Cardiac fibroblast (primary cell): Measurements from ENCODE around the gene CLRN1.
A peak's percentile ranks its signal among the peaks of the same experiment; 100 is the strongest.

Experiments
- DNase-seq, 2 donors: peaks; one replicate each; pipeline versions ENCODE4 v3.0.0 to v3.0.0-alpha.2; 2010; ENCODE audit warnings: low read depth in 2 of 2
- H3K4me3 ChIP-seq, 2 donors: replicated peaks in 1 of 2; 1 replicate in 1 of 2; 2 replicates in 1 of 2; pipeline ENCODE4 v1.5.1; 2011; ENCODE audit warnings: low read depth in 2 of 2, low read length in 2 of 2, mild to moderate bottlenecking in 2 of 2, moderate library complexity in 1 of 2
- TF ChIP-seq, protein P1 (sequence below): IDR thresholded peaks from one replicate; pipeline ENCODE4 v1.5.1; 2011; ENCODE audit warnings: low read depth, mild to moderate bottlenecking, low read length, inconsistent platforms

Gene CLRN1

DNA sequence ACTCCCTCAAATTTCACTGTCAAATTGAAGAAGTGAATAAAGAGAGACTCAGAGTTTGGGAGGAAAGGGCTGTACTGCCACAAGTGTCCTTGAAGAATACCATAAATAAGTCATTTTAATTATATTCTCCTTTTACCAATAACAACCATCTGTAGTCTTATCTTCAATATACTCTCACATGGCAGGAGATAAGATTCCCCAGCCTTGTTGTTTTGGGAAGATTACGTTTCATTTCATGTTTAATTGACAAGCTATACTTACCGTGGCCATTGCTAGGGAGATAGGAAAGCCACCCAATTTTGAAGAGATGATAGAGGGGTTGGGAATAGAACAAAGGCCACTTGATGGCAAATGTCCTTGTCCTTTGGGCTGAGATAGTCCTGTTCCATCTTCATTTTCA lies 69.5 kb downstream of the CLRN1 start:
- no peak overlapping the region for H3K4me3 ChIP-seq
- TF ChIP-seq, protein P1, sequence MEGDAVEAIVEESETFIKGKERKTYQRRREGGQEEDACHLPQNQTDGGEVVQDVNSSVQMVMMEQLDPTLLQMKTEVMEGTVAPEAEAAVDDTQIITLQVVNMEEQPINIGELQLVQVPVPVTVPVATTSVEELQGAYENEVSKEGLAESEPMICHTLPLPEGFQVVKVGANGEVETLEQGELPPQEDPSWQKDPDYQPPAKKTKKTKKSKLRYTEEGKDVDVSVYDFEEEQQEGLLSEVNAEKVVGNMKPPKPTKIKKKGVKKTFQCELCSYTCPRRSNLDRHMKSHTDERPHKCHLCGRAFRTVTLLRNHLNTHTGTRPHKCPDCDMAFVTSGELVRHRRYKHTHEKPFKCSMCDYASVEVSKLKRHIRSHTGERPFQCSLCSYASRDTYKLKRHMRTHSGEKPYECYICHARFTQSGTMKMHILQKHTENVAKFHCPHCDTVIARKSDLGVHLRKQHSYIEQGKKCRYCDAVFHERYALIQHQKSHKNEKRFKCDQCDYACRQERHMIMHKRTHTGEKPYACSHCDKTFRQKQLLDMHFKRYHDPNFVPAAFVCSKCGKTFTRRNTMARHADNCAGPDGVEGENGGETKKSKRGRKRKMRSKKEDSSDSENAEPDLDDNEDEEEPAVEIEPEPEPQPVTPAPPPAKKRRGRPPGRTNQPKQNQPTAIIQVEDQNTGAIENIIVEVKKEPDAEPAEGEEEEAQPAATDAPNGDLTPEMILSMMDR, result no peak
- DNase-seq, result no peak

DNA sequence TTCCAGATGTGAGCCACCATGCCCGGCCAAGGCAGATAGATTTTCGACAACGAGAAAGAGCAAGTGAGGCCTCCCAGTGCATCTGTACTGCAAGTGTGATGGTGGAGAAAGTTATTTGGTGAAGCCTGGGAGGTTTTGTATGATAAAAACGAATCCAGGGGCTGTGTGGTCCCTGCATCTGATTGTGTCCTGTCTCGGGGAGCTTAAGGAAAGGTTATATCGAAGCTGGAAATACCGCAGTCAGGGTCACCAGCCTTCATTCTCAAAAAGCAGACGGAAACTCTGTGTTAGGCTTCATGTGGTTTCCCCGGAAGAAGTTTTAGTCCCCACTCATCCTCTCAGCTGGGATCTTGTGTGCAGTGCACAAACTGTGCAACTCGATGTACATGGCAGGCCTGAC lies 70.7 kb downstream of the CLRN1 start:
- TF ChIP-seq, protein P1, result no peak
- no peak for DNase-seq
- H3K4me3 ChIP-seq, result no peak overlapping the region

DNA sequence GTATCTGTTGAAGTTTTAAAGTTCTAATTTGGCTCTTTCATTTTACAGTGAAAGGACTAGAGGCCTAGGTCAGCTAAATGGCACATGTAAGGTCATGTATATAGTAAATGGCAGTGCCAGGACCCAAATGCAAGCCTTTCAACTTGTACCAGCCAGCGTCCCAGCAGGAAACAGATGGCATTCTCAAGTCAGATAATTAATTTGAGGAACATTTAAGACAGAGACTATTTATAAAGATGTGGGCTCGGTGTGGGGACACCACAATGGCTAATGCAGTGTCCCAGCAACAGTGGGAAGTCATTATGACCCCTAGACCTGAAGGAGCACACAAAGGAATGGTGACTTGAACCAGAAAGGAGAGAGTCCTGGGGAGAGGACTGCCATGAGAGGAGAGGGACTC lies 73.4 kb downstream of the CLRN1 start:
- no peak overlapping the region for H3K4me3 ChIP-seq
- DNase-seq, result no peak
- TF ChIP-seq, protein P1, result no peak

DNA sequence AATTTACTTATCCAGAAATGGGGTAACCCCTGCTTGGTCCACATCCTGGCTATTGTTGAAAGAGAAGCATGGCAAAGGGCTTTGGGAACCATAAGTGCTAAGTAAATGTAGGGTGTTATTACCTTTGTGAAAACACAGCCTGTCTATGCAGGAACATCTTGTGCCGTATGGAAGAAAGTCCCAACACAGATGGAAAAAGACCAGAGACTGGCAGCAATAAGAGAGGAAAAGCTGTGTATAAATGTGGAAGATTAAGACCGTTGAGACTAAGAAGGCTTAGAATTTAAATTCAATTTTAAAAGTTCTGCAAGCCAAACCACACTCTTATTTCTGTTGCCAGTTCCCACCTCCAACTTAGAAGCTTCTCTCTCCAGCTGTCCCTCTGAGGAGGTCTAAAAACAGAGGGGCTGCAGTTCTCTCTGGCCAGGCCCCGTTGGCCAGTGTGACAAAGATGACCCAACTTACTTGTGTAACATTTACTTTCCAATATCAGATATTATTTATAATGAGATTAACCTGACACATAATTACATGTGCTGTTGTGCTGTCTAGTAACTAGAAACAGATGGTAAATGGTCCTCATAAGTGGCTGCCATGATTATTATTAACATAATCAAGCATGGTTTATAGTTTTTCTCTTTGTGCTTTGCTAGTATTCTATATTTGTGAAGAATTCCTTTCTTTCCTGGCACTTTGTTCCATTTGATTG lies 74.3 kb downstream of the CLRN1 start:
- TF ChIP-seq, protein P1, result no peak
- no peak for DNase-seq
- no peak overlapping the region for H3K4me3 ChIP-seq

DNA sequence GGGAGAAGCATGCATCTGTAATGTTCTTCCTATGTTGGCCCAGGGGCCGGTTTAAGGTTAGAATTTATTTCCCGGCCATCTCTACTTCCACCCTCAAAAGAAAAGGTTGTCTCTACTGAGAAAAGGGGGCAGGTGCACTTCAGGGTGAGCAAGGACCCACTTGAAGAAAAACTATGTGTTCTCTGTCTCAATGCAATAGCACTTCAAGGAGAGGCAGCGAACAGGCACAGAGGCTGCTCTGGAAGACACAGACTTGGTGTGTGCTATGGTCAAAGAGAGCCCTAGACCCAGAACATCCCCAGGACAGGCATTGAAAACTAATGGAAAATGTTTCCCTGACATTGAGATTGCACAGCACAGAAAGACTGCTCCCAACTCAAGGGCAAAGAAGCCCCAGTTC lies 74.9 kb downstream of the CLRN1 start:
- no peak for DNase-seq
- TF ChIP-seq, protein P1, result no peak
- H3K4me3 ChIP-seq, result no peak overlapping the region

DNA sequence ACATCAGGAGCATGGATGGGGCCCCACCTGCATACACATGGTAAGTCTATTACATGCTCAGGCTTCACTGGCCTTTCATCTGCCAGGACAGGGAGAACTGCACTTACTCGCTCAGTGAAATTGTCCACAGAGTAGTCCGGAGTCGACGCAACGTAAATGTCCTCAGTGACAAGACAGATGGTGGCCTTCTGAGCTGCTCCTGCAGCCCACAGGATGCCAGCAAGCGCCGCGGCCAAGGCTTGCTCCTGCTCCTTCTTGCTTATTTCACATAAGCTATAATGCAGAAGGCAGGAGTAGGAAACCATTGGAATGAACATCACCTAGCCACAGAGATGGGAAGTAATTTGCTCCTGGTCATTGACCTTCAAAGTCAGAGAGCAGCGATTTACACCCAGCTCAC lies 81.7 kb downstream of the CLRN1 start:
- TF ChIP-seq, protein P1, result no peak
- no peak overlapping the region for H3K4me3 ChIP-seq
- DNase-seq, result no peak

DNA sequence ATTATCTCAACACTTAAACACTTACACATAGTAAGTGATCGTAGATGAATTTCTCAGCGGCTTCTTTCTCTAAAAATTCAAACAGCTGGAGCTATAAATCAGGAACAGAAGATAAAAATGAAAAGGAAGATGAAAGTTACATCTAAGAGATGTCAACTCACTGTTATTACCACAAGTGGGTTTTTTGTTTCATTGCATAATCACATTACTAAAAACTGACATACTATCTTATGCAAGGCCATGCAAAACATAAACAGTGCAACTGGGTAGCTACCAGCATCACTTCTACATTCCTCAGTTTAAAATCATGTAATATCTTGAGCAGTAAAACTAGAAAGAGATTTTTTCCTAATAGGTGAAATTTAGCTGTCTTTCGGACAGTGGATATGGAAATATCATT lies 82.2 kb downstream of the CLRN1 start:
- TF ChIP-seq, protein P1, result no peak
- peak; percentile 27 to 58 for DNase-seq
- no peak overlapping the region for H3K4me3 ChIP-seq
